ENCODE data around the gene CR2.

Gene CR2

GRCh38 chr1:207454046-207454964 is at the start of gene CR2:
Gene CR2 (plus strand): TSS chr1:207454328. CDS start chr1:207454419, 91 bp downstream.
- no peaks in the 10 kb centered on the region for H3K36me3 Mint-ChIP-seq (ENCODE audit: insufficient read depth)
- H3K4me3 Mint-ChIP-seq: peak within 1 kb of the TSS; percentile 19
- no peaks in the 10 kb centered on the region for H3K4me1 Mint-ChIP-seq
- ATAC-seq (replicated peaks; ENCODE audit: extremely low read depth, poor library complexity, severe bottlenecking) (peak; percentile 60), DNase-seq (ENCODE audit: low spot score in 2 of 2) (no peak)
- no peaks in the 10 kb centered on the region for H3K9me3 Mint-ChIP-seq
- H3K27ac Mint-ChIP-seq (ENCODE audit: low read depth): no peak within 1 kb of the TSS
- peaks cover 28% of the 10 kb centered on the region for H3K27me3 Mint-ChIP-seq

DNA sequence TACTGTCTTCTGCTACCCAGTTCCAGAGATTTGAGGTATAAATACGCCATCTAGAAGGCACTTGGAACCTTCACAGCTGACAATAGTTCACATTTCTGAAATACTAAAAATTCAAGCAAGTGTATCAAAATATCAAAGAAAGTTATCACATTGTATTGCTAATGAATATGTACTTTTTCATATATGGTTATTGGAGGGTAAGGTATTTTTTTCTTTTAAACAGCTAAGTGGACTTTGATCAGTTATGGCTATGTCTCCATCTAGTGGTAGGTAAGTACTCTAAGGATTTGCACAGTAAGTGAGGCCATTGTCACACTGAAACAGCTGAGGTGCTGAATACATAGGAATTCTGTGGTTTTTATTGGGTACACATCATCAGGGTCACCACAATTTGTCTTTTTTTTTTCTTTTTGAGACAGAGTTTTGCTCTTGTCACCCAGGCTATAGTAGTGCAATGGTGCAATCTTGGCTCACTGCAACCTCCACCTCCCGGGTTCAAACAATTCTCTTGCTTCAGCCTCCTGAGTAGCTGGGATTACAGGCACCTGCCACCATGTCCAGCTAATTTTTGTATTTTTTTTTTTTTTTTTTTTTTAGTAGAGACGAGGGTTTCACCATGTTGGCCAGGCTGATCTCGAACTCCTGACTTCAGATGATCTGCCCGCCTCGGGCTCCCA is 49.1 kb upstream of the CR2 start:
- no peaks in the 10 kb centered on the region for H3K36me3 Mint-ChIP-seq (ENCODE audit: insufficient read depth)
- no peaks in the 10 kb centered on the region for H3K9me3 Mint-ChIP-seq
- H3K27me3 Mint-ChIP-seq: peaks cover 12% of the 10 kb centered on the region
- no peak for ATAC-seq (replicated peaks; ENCODE audit: extremely low read depth, poor library complexity, severe bottlenecking)
- H3K27ac Mint-ChIP-seq (ENCODE audit: low read depth): no peak overlapping the region
- H3K4me1 Mint-ChIP-seq: no peaks in the 10 kb centered on the region
- DNase-seq (ENCODE audit: low spot score in 2 of 2): no peak
- H3K4me3 Mint-ChIP-seq: no peak overlapping the region

- Mint-ChIP-seq H3K27me3 (peaks cover 12% of the 10 kb centered on the region), H3K9me3 (no peaks in the 10 kb centered on the region), H3K4me1 (no peaks in the 10 kb centered on the region), H3K4me3 (no peak overlapping the region), H3K27ac (ENCODE audit: low read depth) (no peak overlapping the region), H3K36me3 (ENCODE audit: insufficient read depth) (no peaks in the 10 kb centered on the region)
- no peak for ATAC-seq (replicated peaks; ENCODE audit: extremely low read depth, poor library complexity, severe bottlenecking)
- no peak for DNase-seq (ENCODE audit: low spot score in 2 of 2)
Measured at GRCh38 chr1:207405814-207406213, 48.3 kb upstream of the CR2 start.

- no peaks in the 10 kb centered on the region for H3K9me3 Mint-ChIP-seq
- H3K27ac Mint-ChIP-seq (ENCODE audit: low read depth): no peak overlapping the region
- ATAC-seq (replicated peaks; ENCODE audit: extremely low read depth, poor library complexity, severe bottlenecking): no peak
- no peaks in the 10 kb centered on the region for H3K36me3 Mint-ChIP-seq (ENCODE audit: insufficient read depth)
- no peak overlapping the region for H3K4me3 Mint-ChIP-seq
- no peaks in the 10 kb centered on the region for H3K4me1 Mint-ChIP-seq
- DNase-seq (ENCODE audit: low spot score in 2 of 2): no peak
- H3K27me3 Mint-ChIP-seq: peaks cover 12% of the 10 kb centered on the region
Measured at GRCh38 chr1:207407655-207408260, 46.4 kb upstream of the CR2 start.

DNA sequence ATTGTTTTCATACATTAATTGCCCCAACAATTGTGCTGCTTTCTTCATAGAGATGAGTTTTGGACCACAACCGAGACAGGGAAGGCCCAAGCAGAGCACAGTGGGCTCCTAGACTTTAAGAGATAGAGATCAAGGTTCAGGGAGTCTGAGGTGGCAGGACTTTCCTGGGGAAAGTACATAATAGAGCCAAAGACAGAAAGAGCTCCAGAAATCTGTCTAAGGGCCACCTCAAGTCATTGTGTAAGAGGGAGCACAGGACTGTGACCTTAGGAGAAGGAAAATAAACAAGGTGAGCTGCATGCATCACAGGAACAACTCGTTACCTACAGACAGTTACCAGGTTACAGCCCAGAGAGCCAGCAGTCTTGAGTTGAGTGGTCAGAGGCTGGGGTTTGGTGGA is 41.3 kb upstream of the CR2 start:
- Mint-ChIP-seq H3K4me3 (no peak overlapping the region), H3K36me3 (ENCODE audit: insufficient read depth) (no peaks in the 10 kb centered on the region), H3K27ac (ENCODE audit: low read depth) (no peak overlapping the region), H3K27me3 (peaks cover 24% of the 10 kb centered on the region), H3K9me3 (no peaks in the 10 kb centered on the region), H3K4me1 (no peaks in the 10 kb centered on the region)
- DNase-seq (ENCODE audit: low spot score in 2 of 2) (no peak), ATAC-seq (replicated peaks; ENCODE audit: extremely low read depth, poor library complexity, severe bottlenecking) (no peak)

DNA sequence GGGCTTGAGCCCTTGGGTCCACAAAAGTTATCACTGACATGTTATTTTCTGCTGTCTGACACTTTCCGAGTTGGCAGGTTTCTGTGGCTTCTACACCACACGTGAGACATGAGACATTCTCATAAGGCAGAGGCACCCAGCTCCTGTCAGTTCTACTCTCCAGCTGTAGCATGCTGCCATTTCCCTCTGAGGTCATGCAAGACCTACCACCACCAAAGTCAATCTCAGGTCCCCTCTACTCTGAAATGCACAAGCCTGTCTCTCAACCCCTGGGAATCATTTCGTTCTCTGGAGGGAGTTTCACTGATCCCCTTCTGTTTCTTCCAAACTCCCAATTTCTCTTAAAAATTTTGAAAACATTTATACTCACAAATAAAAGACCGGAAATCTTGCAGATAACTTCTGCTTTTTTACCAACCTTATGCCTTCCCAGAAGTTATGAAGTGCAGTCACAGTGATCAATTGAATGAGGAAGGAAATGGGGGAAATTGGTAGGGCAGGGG is 39.5 kb upstream of the CR2 start:
- Mint-ChIP-seq H3K36me3 (ENCODE audit: insufficient read depth) (no peaks in the 10 kb centered on the region), H3K27ac (ENCODE audit: low read depth) (no peak overlapping the region), H3K27me3 (peaks cover 21% of the 10 kb centered on the region), H3K4me3 (no peak overlapping the region), H3K9me3 (no peaks in the 10 kb centered on the region), H3K4me1 (no peaks in the 10 kb centered on the region)
- ATAC-seq (replicated peaks; ENCODE audit: extremely low read depth, poor library complexity, severe bottlenecking) (peak; percentile 52), DNase-seq (ENCODE audit: low spot score in 2 of 2) (no peak)

DNA sequence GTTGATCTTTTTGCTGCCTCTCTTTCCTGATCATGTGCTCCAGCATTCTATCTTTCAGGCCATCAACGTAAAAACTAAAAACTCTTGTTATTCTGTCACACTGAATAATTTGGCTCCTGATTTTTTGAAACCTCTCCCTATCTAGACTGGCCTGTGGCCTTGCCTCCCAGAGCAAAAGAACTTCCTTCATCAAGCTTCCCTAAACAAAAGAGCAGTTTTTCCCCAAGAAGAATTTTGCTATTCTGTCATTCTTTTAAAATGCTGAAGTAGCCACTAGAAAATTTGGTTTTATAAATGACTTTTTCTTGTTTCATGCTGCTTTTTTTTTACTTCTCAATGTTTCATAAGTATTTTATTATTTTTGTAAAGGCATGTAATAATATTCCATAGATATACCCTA is 37.1 kb upstream of the CR2 start:
- Mint-ChIP-seq H3K4me3 (no peak overlapping the region), H3K27ac (ENCODE audit: low read depth) (no peak overlapping the region), H3K9me3 (peaks cover 6% of the 10 kb centered on the region), H3K36me3 (ENCODE audit: insufficient read depth) (no peaks in the 10 kb centered on the region), H3K4me1 (no peaks in the 10 kb centered on the region), H3K27me3 (peaks cover 21% of the 10 kb centered on the region)
- no peak for ATAC-seq (replicated peaks; ENCODE audit: extremely low read depth, poor library complexity, severe bottlenecking)
- no peak for DNase-seq (ENCODE audit: low spot score in 2 of 2)

DNA sequence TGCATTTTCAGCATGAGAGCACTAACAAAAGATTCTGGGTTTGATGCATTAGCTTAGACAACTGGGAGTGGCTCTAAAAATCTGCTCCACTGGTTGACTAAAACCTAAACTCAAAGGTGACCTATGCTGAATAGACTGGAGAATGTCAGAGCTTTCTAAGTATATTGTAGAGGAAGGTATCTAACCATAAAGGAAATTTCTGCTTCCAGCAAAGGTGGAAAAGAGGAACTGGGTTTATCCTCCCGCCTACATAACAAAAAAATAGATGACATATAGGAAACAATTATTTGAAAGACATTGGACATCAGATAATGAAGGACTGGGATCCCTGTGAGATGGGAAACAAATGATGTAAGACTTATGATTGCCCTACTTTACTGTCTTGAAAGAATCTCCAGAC is 35.8 kb upstream of the CR2 start:
- peaks cover 6% of the 10 kb centered on the region for H3K9me3 Mint-ChIP-seq
- no peak overlapping the region for H3K27ac Mint-ChIP-seq (ENCODE audit: low read depth)
- ATAC-seq (replicated peaks; ENCODE audit: extremely low read depth, poor library complexity, severe bottlenecking) (no peak), DNase-seq (ENCODE audit: low spot score in 2 of 2) (no peak)
- no peaks in the 10 kb centered on the region for H3K36me3 Mint-ChIP-seq (ENCODE audit: insufficient read depth)
- H3K27me3 Mint-ChIP-seq: peaks cover 21% of the 10 kb centered on the region
- H3K4me1 Mint-ChIP-seq: no peaks in the 10 kb centered on the region
- no peak overlapping the region for H3K4me3 Mint-ChIP-seq

DNA sequence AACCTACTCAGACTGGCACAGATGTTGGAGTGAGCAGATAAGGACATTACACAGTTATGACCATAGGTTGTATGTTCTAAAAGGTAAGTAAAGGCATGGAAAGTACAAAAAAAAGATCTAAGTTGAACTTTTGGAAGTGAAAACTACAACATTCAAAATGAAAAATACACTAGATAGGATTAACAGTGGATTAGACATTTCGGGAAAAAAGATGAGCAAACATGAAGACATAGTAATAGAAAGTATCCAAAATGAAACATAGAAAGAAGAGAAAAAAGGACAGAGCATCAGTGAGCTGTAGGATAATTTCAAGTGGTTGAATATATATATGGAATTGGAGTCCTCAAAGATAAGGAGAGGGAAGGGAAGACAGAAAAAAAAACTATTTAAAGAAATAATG is 34.0 kb upstream of the CR2 start:
- Mint-ChIP-seq H3K27me3 (peaks cover 15% of the 10 kb centered on the region), H3K36me3 (ENCODE audit: insufficient read depth) (no peaks in the 10 kb centered on the region), H3K27ac (ENCODE audit: low read depth) (no peak overlapping the region), H3K4me3 (no peak overlapping the region), H3K4me1 (no peaks in the 10 kb centered on the region), H3K9me3 (peaks cover 6% of the 10 kb centered on the region)
- DNase-seq (ENCODE audit: low spot score in 2 of 2) (no peak), ATAC-seq (replicated peaks; ENCODE audit: extremely low read depth, poor library complexity, severe bottlenecking) (no peak)

GRCh38 chr1:207421078-207421477 is 33.0 kb upstream of the CR2 start:
- H3K4me1 Mint-ChIP-seq: no peaks in the 10 kb centered on the region
- no peaks in the 10 kb centered on the region for H3K36me3 Mint-ChIP-seq (ENCODE audit: insufficient read depth)
- peaks cover 6% of the 10 kb centered on the region for H3K9me3 Mint-ChIP-seq
- H3K27me3 Mint-ChIP-seq: peaks cover 18% of the 10 kb centered on the region
- H3K27ac Mint-ChIP-seq (ENCODE audit: low read depth): no peak overlapping the region
- DNase-seq (ENCODE audit: low spot score in 2 of 2): no peak
- no peak overlapping the region for H3K4me3 Mint-ChIP-seq
- no peak for ATAC-seq (replicated peaks; ENCODE audit: extremely low read depth, poor library complexity, severe bottlenecking)

GRCh38 chr1:207423560-207424292 is 30.4 kb upstream of the CR2 start:
- Mint-ChIP-seq H3K4me1 (no peaks in the 10 kb centered on the region), H3K4me3 (no peak overlapping the region), H3K27ac (ENCODE audit: low read depth) (no peak overlapping the region), H3K9me3 (peaks cover 6% of the 10 kb centered on the region), H3K27me3 (peaks cover 37% of the 10 kb centered on the region), H3K36me3 (ENCODE audit: insufficient read depth) (no peaks in the 10 kb centered on the region)
- no peak for ATAC-seq (replicated peaks; ENCODE audit: extremely low read depth, poor library complexity, severe bottlenecking)
- DNase-seq (ENCODE audit: low spot score in 2 of 2): no peak

- no peak for ATAC-seq (replicated peaks; ENCODE audit: extremely low read depth, poor library complexity, severe bottlenecking)
- Mint-ChIP-seq H3K27me3 (peaks cover 38% of the 10 kb centered on the region), H3K27ac (ENCODE audit: low read depth) (no peak overlapping the region), H3K4me1 (no peaks in the 10 kb centered on the region), H3K9me3 (peaks cover 6% of the 10 kb centered on the region), H3K4me3 (no peak overlapping the region), H3K36me3 (ENCODE audit: insufficient read depth) (no peaks in the 10 kb centered on the region)
- no peak for DNase-seq (ENCODE audit: low spot score in 2 of 2)
Measured at GRCh38 chr1:207424570-207425131, 29.5 kb upstream of the CR2 start.
